ENCODE results near the gene CABP4.
A peak's percentile ranks its signal among the peaks of the same experiment; 100 is the strongest.
"Not testable (repeated sequence)": the region's sequence is repeated elsewhere in the genome, so short reads cannot be mapped to it uniquely, and the experiment has no call there.

CABP4 gene

GRCh38 chr11:67419325-67420049 is 35.7 kb upstream of the CABP4 start:
- DNase-seq (ENCODE audit: low read depth, low spot score), result no peak

GRCh38 chr11:67420147-67420645 is 35.0 kb upstream of the CABP4 start:
- DNase-seq (ENCODE audit: low read depth, low spot score), result no peak

DNA sequence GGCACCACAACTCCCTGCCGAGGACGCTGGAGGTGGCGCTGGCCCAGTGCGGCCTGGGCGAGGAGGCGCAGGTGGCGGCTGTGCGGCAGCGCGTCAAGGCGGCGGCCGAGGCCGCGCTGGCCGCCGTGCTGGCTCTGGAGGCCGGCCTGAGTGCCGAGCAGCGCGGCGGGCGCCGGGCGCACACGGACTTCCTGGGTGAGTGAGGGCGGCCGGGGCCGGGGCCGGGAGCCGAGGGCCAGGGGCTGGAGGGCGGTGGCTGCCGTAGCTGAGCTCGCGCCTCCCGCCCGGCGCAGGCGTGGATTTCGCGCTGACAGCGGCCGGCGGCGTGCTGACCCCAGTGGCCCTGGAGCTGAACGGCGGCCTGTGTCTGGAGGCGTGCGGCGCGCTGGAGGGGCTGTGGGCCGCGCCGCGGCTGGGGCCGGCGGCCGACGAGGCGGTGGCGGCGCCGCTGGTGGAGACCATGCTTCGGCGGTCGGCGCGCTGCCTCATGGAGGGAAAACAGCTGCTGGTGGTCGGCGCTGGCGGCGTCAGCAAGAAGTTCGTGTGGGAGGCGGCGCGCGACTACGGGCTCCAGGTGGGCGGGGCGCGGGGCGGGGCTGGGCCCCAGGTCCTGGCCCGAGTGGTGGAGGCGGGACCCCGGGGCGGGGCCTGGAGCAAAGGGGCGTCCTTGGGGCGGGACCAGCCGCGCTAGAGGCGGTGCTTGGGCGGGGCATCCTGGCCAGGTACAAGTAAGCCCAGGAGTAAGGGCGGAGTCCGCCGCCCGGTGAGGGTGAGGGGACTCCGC is 34.3 kb upstream of the CABP4 start:
- peak; percentile 94 for DNase-seq (ENCODE audit: low read depth, low spot score)

GRCh38 chr11:67421430-67422031 is 33.6 kb upstream of the CABP4 start:
- no peak for DNase-seq (ENCODE audit: low read depth, low spot score)

DNA sequence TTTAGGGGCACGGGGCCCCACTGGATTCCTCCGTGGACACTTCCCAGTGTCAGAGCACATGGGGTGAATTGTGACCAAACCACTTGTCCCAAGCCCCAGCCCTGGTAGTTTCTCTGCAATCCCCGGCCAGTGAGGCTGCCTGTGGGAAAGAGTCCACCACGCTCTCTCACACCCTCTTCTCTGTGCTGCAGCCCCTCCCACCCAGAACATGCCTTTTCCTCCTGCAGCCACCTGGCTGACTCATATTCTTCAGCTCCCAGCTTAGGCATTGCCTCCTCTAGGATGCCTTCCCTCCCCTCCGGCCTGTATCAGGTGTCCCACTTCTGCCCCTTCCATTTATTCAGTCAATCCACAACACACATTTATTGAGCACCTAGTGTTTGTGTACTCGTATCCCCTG is 32.3 kb upstream of the CABP4 start:
- DNase-seq (ENCODE audit: low read depth, low spot score), result no peak

- no peak for DNase-seq (ENCODE audit: low read depth, low spot score)
Observed at GRCh38 chr11:67423466-67423865, 31.7 kb upstream of the CABP4 start.

- no peak for DNase-seq (ENCODE audit: low read depth, low spot score)
Observed at GRCh38 chr11:67423891-67424613, 31.1 kb upstream of the CABP4 start.

- DNase-seq (ENCODE audit: low read depth, low spot score), result not testable (repeated sequence)
Observed at GRCh38 chr11:67427364-67427859, 27.7 kb upstream of the CABP4 start.

DNA sequence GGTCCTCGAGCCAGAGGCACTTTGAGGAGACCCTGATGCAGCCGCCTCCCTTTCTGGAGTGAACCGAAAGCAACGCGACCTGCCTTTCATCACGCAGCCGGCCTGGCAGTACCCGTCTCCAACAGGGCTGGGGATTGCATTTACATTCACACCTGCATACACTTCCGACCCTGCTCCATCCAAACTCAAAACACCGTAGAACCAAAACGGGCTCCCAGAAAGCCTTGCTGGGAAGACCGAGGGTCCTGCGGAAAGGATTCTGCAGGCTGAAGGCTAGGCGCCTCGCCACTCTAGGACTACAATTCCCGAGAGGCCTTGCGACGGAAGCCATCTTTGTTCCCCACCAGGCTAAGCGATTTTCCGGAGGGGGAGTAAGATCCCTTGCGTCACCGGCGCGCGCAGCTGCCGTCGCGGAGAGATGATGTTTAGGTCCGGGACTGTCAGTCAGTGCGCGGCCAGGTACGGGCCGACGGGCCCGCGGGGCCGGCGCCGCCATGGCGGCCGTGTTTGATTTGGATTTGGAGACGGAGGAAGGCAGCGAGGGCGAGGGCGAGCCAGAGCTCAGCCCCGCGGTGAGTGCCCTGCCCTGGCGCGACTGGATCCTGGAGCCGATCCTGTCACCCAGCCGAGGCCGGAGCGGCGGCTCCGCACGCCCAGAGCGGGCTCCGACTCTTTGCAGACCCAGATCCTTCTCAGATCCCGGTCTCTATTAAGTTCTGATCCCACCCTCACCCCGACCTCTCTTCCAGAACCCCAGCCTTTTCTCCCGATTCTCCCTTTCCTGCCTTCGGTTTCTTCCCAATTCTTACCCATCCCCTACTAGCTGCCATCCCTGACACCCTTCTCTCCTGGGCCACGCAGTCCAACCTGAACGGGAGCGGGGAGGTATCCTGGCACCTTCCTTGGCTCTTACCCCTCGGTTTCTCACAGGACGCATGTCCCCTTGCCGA is 26.8 kb upstream of the CABP4 start, which contains the start of gene RPS6KB2:
RPS6KB2 (plus strand) TSS at position 443 of the 950 bp plus-strand sequence; CDS start at position 495, 52 bp downstream.
- peak; percentile 100 for DNase-seq (ENCODE audit: low read depth, low spot score)

GRCh38 chr11:67429038-67429668 is 26.0 kb upstream of the CABP4 start:
- no peak for DNase-seq (ENCODE audit: low read depth, low spot score)

DNA sequence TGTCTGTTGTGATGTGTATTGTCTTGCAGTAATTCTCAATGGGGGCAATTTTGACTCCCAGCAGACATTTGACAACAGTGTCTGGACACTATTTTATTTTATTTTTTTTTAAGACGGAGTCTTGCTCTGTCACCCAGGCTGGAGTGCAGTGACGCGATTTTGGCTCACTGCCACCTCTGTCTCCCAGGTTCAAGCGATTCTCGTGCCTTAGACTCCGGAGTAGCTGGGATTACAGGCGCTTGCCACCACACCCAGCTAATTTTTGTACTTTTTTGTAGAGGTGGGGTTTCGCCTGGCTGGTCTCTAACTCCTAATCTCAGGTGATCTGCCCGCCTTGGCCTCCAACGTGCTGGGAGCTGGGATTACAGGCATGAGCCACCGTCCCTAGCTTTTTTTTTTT is 25.4 kb upstream of the CABP4 start:
- DNase-seq (ENCODE audit: low read depth, low spot score), result no peak

GRCh38 chr11:67431346-67432249 is 23.6 kb upstream of the CABP4 start:
- no peak for DNase-seq (ENCODE audit: low read depth, low spot score)

GRCh38 chr11:67432655-67433349 is 22.4 kb upstream of the CABP4 start:
- no peak for DNase-seq (ENCODE audit: low read depth, low spot score)

DNA sequence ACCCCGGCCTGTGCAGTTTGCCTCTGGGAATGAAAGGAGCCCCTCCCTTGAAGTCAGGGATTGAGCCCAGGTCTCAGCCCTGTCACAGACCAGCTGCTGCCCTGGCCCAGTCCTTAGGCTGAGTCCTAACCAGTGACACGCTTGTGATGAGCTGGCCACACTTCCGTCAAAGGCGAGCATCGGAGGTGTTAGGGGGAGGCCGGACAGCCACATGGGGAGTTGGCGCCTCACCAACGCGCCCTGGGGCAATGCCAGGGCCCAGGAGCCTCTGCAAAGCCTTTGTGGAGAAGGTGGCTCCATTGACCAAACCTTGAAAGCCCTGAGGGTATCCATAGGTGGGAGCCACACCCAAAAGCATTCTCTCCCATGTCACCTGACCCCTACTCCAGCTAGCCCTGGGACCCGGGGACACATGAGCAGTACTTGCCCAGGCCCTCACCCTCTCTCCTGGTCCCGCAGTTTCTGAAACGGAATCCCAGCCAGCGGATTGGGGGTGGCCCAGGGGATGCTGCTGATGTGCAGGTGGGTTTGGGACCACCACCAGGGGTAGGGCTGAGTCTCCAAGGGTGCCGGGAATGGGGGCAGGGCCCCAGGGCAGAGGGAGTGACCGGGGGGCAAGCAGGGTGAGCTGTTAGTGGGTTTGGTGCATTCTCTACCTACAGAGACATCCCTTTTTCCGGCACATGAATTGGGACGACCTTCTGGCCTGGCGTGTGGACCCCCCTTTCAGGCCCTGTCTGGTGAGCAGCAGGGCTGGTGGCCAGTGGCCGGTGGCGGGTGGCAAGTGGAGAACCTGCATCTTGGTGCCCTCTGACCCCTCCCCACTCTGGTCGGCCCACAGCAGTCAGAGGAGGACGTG is 21.4 kb upstream of the CABP4 start:
- no peak for DNase-seq (ENCODE audit: low read depth, low spot score)

DNA sequence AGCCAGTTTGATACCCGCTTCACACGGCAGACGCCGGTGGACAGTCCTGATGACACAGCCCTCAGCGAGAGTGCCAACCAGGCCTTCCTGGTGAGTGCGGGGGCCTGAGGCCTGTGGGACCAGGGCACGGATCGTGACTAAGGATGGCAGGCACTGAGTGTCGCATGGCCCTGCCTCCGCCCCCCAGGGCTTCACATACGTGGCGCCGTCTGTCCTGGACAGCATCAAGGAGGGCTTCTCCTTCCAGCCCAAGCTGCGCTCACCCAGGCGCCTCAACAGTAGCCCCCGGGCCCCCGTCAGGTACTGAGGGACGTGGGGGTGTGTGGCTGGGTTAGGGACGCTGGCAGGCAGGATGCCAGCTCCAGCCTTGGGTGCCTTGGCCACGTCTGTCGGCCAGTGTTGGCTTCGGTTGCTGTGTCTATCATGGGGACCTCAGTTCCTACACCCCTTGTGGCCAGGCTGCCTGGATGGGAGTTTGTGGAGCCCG is 20.7 kb upstream of the CABP4 start:
- DNase-seq (ENCODE audit: low read depth, low spot score), result no peak

- no peak for DNase-seq (ENCODE audit: low read depth, low spot score)
Observed at GRCh38 chr11:67435031-67435726, 20.0 kb upstream of the CABP4 start.
